BJ (cell line): Measurements from ENCODE around the gene NID1. TPM values are rescaled to one million over a fixed set of nuclear protein-coding genes. Genes with fewer than 3 reads are reported as not detected.

Source experiments
- CTCF ChIA-PET: fragments of 350-600 bp; formaldehyde crosslinking; extraction: SDS; loops from one replicate; lab custom pipeline; 2021; ENCODE audit warnings: antibody characterized with exemption, inconsistent platforms; lab: Yijun Ruan, JAX
- POLR2A ChIA-PET: fragments of 300-600 bp; sonication (Branson Sonifier 250); formaldehyde crosslinking; extraction: SDS; loops from one replicate; lab custom pipeline; 2021; ENCODE audit warnings: antibody characterized with exemption; lab: Charles Lee
- DNase-seq: peaks from one replicate; pipeline ENCODE4 v3.0.0-alpha.2; 2011; ENCODE audit warnings: low read depth
- H3K27me3 ChIP-seq: 2 replicates; pipeline ENCODE4 v1.6.0; 2011; ENCODE audit warnings: low read length; ENCODE audit not compliant: control insufficient read depth, insufficient read depth
- H3K36me3 ChIP-seq: 2 replicates; pipeline ENCODE4 v1.5.1; 2011; ENCODE audit warnings: low read length; ENCODE audit not compliant: control insufficient read depth, insufficient read depth
- H3K4me3 ChIP-seq: 2 replicates; pipeline ENCODE4 v1.5.1; 2011; ENCODE audit warnings: low read depth, mild to moderate bottlenecking, control low read depth, low read length
- CTCF ChIP-seq: IDR thresholded peaks from 2 replicates; pipeline ENCODE4 v1.5.1; 2011; ENCODE audit warnings: low read depth, mild to moderate bottlenecking, control low read depth, inconsistent platforms, low read length, moderate library complexity; ENCODE audit not compliant: insufficient read depth
- polyA plus RNA-seq: library from polyadenylated mRNA; depleted of rRNA; stranded (reverse); fragments of >200 nt; gene quantifications from 2 replicates; pipeline ENCODE4 v1.2.3, GENCODE V29; 2011

Gene NID1
- polyA plus RNA-seq, 1 experiment: 182 TPM

GRCh38 chr1:236033336-236033735 lies 31.6 kb downstream of the NID1 start:
- Histone ChIP-seq H3K4me3 (no peak overlapping the region), H3K36me3 (peaks cover 25% of the 10 kb centered on the region), H3K27me3 (no peaks in the 10 kb centered on the region)
- CTCF ChIA-PET: interaction anchor here (1.2 kb wide), 1 partner anchor 16 kb away, joined by 3 read pairs; no protein-coding TSS in a partner anchor
- no peak for TF ChIP-seq CTCF
- no peak for DNase-seq
- POLR2A ChIA-PET: no interaction called here

- CTCF ChIA-PET: interaction anchor here (1.1 to 1.7 kb wide), 2 partner anchors 17 to 20 kb away, joined by 3 to 4 read pairs; no protein-coding TSS in a partner anchor
- DNase-seq: no peak
- POLR2A ChIA-PET: no interaction called here
- TF ChIP-seq CTCF: no peak
- H3K27me3 ChIP-seq: no peaks in the 10 kb centered on the region
- no peak overlapping the region for H3K4me3 ChIP-seq
- peaks cover 25% of the 10 kb centered on the region for H3K36me3 ChIP-seq
Observed at GRCh38 chr1:236030534-236030933, 34.4 kb downstream of the NID1 start.

- H3K27me3 ChIP-seq: no peaks in the 10 kb centered on the region
- CTCF ChIA-PET: interaction anchor here (1.1 to 1.7 kb wide), 2 partner anchors 11 to 16 kb away, joined by 4 to 5 read pairs; no protein-coding TSS in a partner anchor
- DNase-seq: no peak
- peaks cover 25% of the 10 kb centered on the region for H3K36me3 ChIP-seq
- POLR2A ChIA-PET: no interaction called here
- no peak for TF ChIP-seq CTCF
- no peak overlapping the region for H3K4me3 ChIP-seq
Observed at GRCh38 chr1:236029428-236029940, 35.4 kb downstream of the NID1 start.

GRCh38 chr1:236027104-236027503 lies 37.8 kb downstream of the NID1 start:
- H3K4me3 ChIP-seq: no peak overlapping the region

GRCh38 chr1:236025836-236026235 lies 39.1 kb downstream of the NID1 start:
- TF ChIP-seq CTCF: no peak
- Histone ChIP-seq H3K36me3 (peaks cover 17% of the 10 kb centered on the region), H3K4me3 (no peak overlapping the region), H3K27me3 (no peaks in the 10 kb centered on the region)
- DNase-seq: no peak
- CTCF ChIA-PET: interaction anchor here (0.7 kb wide), 1 partner anchor 57 kb away, joined by 3 read pairs; no protein-coding TSS in a partner anchor
- POLR2A ChIA-PET: no interaction called here

More at GRCh38 chr1:236027104-236027503, 37.8 kb downstream of the NID1 start:
- H3K36me3 ChIP-seq: peaks cover 22% of the 10 kb centered on the region
- no peak for DNase-seq
- ChIA-PET CTCF (no interaction called here), POLR2A (no interaction called here)
- H3K27me3 ChIP-seq: no peaks in the 10 kb centered on the region
- TF ChIP-seq CTCF: no peak
